B cell (primary cell): ENCODE results near the gene GDPD2.

ENCODE experiments used
- EZH2 ChIP-seq: IDR thresholded peaks from 2 replicates; pipeline ENCODE4 v1.6.1; 2012; ENCODE audit warnings: borderline replicate concordance, low read depth, mild to moderate bottlenecking, moderate library complexity, low read length; ENCODE audit not compliant: insufficient read depth, poor library complexity, severe bottlenecking
- TF ChIP-seq, protein P1 (sequence below): fragments of 200-600 bp; IDR thresholded peaks from one replicate; pipeline ENCODE4 v1.8.0; 2022; ENCODE audit warnings: antibody characterized with exemption, mild to moderate bottlenecking

DNA sequence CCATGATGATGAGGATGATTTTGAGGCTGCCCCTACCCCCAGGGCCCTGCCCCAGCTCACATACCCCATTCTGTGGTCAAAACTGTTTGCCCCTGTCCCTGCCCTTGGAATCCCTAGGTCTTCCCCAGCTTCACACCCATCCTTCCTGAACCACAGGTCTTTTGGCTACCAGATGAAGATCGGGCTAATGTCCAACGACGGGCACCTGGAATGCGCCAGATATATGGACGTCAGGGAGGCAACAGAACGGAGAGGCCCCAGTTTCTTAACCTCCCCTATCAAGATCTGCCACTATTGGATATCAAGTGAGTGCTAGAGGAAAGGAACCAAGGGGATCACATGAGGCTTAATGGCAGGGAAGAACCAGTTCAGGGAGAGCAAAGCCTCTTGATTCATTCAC, 6.6 kb downstream of the GDPD2 start:
- TF ChIP-seq, protein P1, sequence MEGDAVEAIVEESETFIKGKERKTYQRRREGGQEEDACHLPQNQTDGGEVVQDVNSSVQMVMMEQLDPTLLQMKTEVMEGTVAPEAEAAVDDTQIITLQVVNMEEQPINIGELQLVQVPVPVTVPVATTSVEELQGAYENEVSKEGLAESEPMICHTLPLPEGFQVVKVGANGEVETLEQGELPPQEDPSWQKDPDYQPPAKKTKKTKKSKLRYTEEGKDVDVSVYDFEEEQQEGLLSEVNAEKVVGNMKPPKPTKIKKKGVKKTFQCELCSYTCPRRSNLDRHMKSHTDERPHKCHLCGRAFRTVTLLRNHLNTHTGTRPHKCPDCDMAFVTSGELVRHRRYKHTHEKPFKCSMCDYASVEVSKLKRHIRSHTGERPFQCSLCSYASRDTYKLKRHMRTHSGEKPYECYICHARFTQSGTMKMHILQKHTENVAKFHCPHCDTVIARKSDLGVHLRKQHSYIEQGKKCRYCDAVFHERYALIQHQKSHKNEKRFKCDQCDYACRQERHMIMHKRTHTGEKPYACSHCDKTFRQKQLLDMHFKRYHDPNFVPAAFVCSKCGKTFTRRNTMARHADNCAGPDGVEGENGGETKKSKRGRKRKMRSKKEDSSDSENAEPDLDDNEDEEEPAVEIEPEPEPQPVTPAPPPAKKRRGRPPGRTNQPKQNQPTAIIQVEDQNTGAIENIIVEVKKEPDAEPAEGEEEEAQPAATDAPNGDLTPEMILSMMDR: no peak
- TF ChIP-seq EZH2: no peak
